PC-3 (cell line): ENCODE measurements around the gene PPCDC. TPM values are rescaled to one million over a fixed set of nuclear protein-coding genes. Genes with fewer than 3 reads are reported as not detected.

Experiments
- ATAC-seq: fragments of 200-7000 bp; cut with Tn5 transposase; 2 replicates; pipeline ENCODE4 v1.9.1; 2020; ENCODE audit warnings: mild to moderate bottlenecking, moderate library complexity
- BruUV-seq: library from RNA; stranded (reverse); fragments of 400-500 nt; replicated peaks from 2 replicates; lab custom pipeline; 2021; lab: Mats Ljungman, UMichigan
- CTCF ChIA-PET: fragments of 300-600 bp; sonication (Branson Sonifier 250); formaldehyde crosslinking; loops from one replicate; lab custom pipeline; 2022; ENCODE audit warnings: antibody characterized with exemption; lab: Charles Lee
- POLR2A ChIA-PET: fragments of 300-600 bp; sonication (Branson Sonifier 250); formaldehyde crosslinking; loops from one replicate; lab custom pipeline; 2022; ENCODE audit warnings: antibody characterized with exemption; ENCODE audit not compliant: unreplicated experiment; lab: Charles Lee
- DNase-seq: peaks from one replicate; pipeline ENCODE4 v3.0.0-alpha.2; 2015
- H2AFZ ChIP-seq: fragments of 300-600 bp; sonication (generic); 2 replicates; pipeline ENCODE4 v1.6.0; 2016; ENCODE audit warnings: antibody characterized with exemption, low read length
- H3F3A ChIP-seq: fragments of 300-600 bp; sonication (generic); one replicate; pipeline ENCODE4 v1.6.0; 2017; ENCODE audit warnings: antibody characterized with exemption, low read length, control low read depth, mild to moderate bottlenecking; ENCODE audit not compliant: unreplicated experiment
- H3K27ac ChIP-seq: fragments of 300-600 bp; sonication (generic); 2 replicates; pipeline ENCODE4 v1.5.1; 2016; ENCODE audit warnings: mild to moderate bottlenecking, low read length
- H3K27me3 ChIP-seq: fragments of 300-600 bp; sonication (generic); 2 replicates; pipeline ENCODE4 v1.6.1; 2016; ENCODE audit warnings: low read length, mixed read lengths
- H3K36me3 ChIP-seq: fragments of 300-600 bp; sonication (generic); 2 replicates; pipeline ENCODE4 v1.6.1; 2016; ENCODE audit warnings: low read depth, mixed run types, low read length, mixed read lengths
- H3K4me1 ChIP-seq: fragments of 300-600 bp; sonication (generic); 2 replicates; pipeline ENCODE4 v1.5.1; 2016; ENCODE audit warnings: low read length; ENCODE audit not compliant: insufficient read depth
- H3K4me2 ChIP-seq: fragments of 300-600 bp; sonication (generic); 2 replicates; pipeline ENCODE4 v1.6.0; 2016; ENCODE audit warnings: low read length
- H3K4me3 ChIP-seq: fragments of 300-600 bp; sonication (generic); 2 replicates; pipeline ENCODE4 v1.5.1; 2016; ENCODE audit warnings: mild to moderate bottlenecking, low read length, mixed read lengths
- H3K79me2 ChIP-seq: fragments of 300-600 bp; sonication (generic); 2 replicates; pipeline ENCODE4 v1.6.1; 2017; ENCODE audit warnings: low read length, mixed read lengths
- H3K9ac ChIP-seq: fragments of 300-600 bp; sonication (generic); 2 replicates; pipeline ENCODE4 v1.6.0; 2016; ENCODE audit warnings: mild to moderate bottlenecking, low read length
- H3K9me2 ChIP-seq: fragments of 300-600 bp; sonication (generic); replicated peaks from 2 replicates; pipeline ENCODE4 v1.6.1; 2016; ENCODE audit warnings: mixed run types, low read length, mixed read lengths
- H3K9me3 ChIP-seq: fragments of 300-600 bp; sonication (generic); 2 replicates; pipeline ENCODE4 v1.6.1; 2016; ENCODE audit warnings: low read length, mixed read lengths
- H4K20me1 ChIP-seq: fragments of 300-600 bp; sonication (generic); 2 replicates; pipeline ENCODE4 v1.6.1; 2016; ENCODE audit warnings: low read length, mixed read lengths
- EZH2 ChIP-seq: fragments of 300-600 bp; sonication (generic); IDR thresholded peaks from one replicate; pipeline ENCODE4 v1.6.1; 2017; ENCODE audit warnings: antibody characterized with exemption, mild to moderate bottlenecking, low read length; ENCODE audit not compliant: unreplicated experiment
- EZH2phosphoT487 ChIP-seq: fragments of 300-600 bp; sonication (generic); IDR thresholded peaks from 2 replicates; pipeline ENCODE4 v1.6.1; 2018; ENCODE audit warnings: mild to moderate bottlenecking, antibody characterized with exemption, low read length, borderline replicate concordance
- intact Hi-C: fragments of 100-400 bp; cut with micrococcal nuclease; formaldehyde crosslinking; loops from 2 replicates; pipeline ENCODE4 v1.9.0; 2023
- total RNA-seq: library from RNA; depleted of rRNA; stranded (reverse); fragments of >200 nt; gene quantifications from 2 replicates; pipeline ENCODE4 v1.2.3, GENCODE V29; 2014
- TF ChIP-seq, protein P1 (sequence below): fragments of 300-600 bp; sonication (generic); conservative IDR thresholded peaks from 2 replicates; pipeline ENCODE4 v1.5.1; 2017; ENCODE audit warnings: antibody characterized with exemption, low read depth, mild to moderate bottlenecking, low read length

The PPCDC gene
- total RNA-seq, 1 experiment from 2014 or later = 31.5 TPM

DNA sequence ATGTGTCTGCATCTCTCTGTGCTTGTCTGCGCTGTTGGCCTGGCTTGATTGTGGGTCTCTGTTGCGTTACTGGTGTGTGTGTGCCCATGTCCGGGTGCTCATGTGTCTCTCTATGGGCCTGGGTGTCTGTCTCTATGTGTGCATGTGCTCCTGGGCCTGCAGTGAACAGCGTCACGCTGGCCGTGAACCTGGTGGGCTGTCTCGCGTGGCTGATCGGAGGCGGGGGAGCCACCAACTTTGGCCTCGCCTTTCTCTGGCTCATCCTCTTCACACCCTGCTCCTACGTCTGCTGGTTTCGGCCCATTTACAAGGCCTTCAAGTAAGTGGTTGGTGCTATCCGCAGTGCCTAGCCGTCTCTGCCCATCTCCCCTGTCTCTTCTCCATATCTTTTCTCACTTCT lies 7.0 kb upstream of the PPCDC start:
- Histone ChIP-seq H3K36me3 (no peaks in the 10 kb centered on the region), H4K20me1 (no peaks in the 10 kb centered on the region), H3K9ac (no peak overlapping the region), H2AFZ (no peak overlapping the region), H3K9me2 (no peaks in the 10 kb centered on the region), H3F3A (no peaks in the 10 kb centered on the region), H3K27me3 (no peaks in the 10 kb centered on the region), H3K4me2 (no peak overlapping the region), H3K4me1 (no peaks in the 10 kb centered on the region), H3K4me3 (no peak overlapping the region), H3K79me2 (no peaks in the 10 kb centered on the region), H3K9me3 (no peaks in the 10 kb centered on the region), H3K27ac (no peak overlapping the region)
- intact Hi-C loops = no loop called here
- POLR2A ChIA-PET = no interaction called here
- DNase-seq (no peak), ATAC-seq (no peak)
- CTCF ChIA-PET = no interaction called here
- BruUV-seq = no TSS peak
- no peak for TF ChIP-seq EZH2phosphoT487
- TF ChIP-seq, protein P1, sequence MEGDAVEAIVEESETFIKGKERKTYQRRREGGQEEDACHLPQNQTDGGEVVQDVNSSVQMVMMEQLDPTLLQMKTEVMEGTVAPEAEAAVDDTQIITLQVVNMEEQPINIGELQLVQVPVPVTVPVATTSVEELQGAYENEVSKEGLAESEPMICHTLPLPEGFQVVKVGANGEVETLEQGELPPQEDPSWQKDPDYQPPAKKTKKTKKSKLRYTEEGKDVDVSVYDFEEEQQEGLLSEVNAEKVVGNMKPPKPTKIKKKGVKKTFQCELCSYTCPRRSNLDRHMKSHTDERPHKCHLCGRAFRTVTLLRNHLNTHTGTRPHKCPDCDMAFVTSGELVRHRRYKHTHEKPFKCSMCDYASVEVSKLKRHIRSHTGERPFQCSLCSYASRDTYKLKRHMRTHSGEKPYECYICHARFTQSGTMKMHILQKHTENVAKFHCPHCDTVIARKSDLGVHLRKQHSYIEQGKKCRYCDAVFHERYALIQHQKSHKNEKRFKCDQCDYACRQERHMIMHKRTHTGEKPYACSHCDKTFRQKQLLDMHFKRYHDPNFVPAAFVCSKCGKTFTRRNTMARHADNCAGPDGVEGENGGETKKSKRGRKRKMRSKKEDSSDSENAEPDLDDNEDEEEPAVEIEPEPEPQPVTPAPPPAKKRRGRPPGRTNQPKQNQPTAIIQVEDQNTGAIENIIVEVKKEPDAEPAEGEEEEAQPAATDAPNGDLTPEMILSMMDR = no peak
- no peak for TF ChIP-seq EZH2

DNA sequence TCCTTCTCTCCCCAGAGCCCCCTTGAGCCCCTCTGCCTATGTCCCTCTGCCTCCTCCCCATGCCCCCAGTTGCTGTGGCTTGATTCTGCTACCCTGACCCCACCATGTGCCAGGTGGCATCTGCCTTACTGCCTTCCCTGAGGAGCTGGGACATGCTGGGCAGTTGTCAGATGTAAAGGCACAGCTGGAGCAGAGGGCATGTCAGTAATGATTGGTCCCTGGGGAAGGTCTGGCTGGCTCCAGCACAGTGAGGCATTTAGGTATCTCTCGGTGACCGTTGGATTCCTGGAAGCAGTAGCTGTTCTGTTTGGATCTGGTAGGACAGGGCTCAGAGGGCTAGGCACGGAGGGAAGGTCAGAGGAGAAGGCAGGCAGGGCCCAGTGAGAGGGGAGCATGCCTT lies 3.5 kb upstream of the PPCDC start:
- Histone ChIP-seq H3K4me2 (no peak overlapping the region), H3K27me3 (no peaks in the 10 kb centered on the region), H3F3A (no peaks in the 10 kb centered on the region), H3K36me3 (no peaks in the 10 kb centered on the region), H3K27ac (no peak overlapping the region), H3K4me1 (peaks cover 5% of the 10 kb centered on the region), H4K20me1 (no peaks in the 10 kb centered on the region), H3K79me2 (peaks cover 15% of the 10 kb centered on the region), H3K9ac (no peak overlapping the region), H3K9me3 (no peaks in the 10 kb centered on the region), H2AFZ (no peak overlapping the region), H3K9me2 (no peaks in the 10 kb centered on the region), H3K4me3 (no peak overlapping the region)
- CTCF ChIA-PET = no interaction called here
- no peak for TF ChIP-seq EZH2
- no peak for TF ChIP-seq EZH2phosphoT487
- TF ChIP-seq, protein P1 = no peak
- BruUV-seq = no TSS peak
- POLR2A ChIA-PET = no interaction called here
- intact Hi-C loops = no loop called here
- DNase-seq = no peak
- ATAC-seq = no peak

DNA sequence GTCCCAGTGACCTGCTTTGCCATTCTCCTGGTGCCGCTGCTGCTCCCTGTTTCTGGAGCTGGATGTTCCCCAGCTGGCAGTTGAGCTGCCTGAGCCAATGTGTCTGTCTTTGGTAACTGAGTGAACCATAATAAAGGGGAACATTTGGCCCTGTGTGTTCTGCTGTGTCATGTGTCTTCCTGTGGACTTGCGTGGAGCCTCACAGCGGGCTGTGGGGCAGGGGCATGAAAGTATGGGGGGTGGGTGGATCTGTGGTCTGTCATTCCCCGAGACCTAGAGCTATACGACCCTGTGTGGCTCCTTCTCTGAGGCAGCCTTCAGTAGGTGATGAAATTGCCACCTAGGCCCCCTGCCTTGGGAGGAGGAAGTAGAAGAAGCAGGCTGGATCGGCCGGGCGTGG lies 2.0 kb upstream of the PPCDC start:
- H3F3A ChIP-seq = no peaks in the 10 kb centered on the region
- CTCF ChIA-PET = no interaction called here
- H3K27me3 ChIP-seq = no peaks in the 10 kb centered on the region
- no peak overlapping the region for H3K4me2 ChIP-seq
- no TSS peak for BruUV-seq
- H3K4me3 ChIP-seq = no peak overlapping the region
- no peaks in the 10 kb centered on the region for H4K20me1 ChIP-seq
- DNase-seq = no peak
- peaks cover 19% of the 10 kb centered on the region for H3K79me2 ChIP-seq
- H3K9me2 ChIP-seq = no peaks in the 10 kb centered on the region
- no peaks in the 10 kb centered on the region for H3K36me3 ChIP-seq
- no peak for TF ChIP-seq EZH2
- TF ChIP-seq, protein P1 = no peak
- no peak for TF ChIP-seq EZH2phosphoT487
- ATAC-seq = no peak
- no peaks in the 10 kb centered on the region for H3K9me3 ChIP-seq
- peaks cover 17% of the 10 kb centered on the region for H3K4me1 ChIP-seq
- H2AFZ ChIP-seq = no peak overlapping the region
- no peak overlapping the region for H3K27ac ChIP-seq
- POLR2A ChIA-PET = no interaction called here
- H3K9ac ChIP-seq = no peak overlapping the region
- intact Hi-C loops = no loop called here
